ENCODE results near the gene CCDC57. TPM values are rescaled to one million over a fixed set of nuclear protein-coding genes. Genes with fewer than 3 reads are reported as not detected.

The CCDC57 gene
- total RNA-seq, 1 donor from 2014 or later = 57.9 TPM

- H3K4me1 Mint-ChIP-seq (ENCODE audit: unreplicated experiment) = no peaks in the 10 kb centered on the region
- no peak overlapping the region for H3K4me3 Mint-ChIP-seq (ENCODE audit: unreplicated experiment)
- DNase-seq (ENCODE audit: extremely low spot score, unreplicated experiment) = no peak
- peaks cover 25% of the 10 kb centered on the region for H3K36me3 Mint-ChIP-seq (ENCODE audit: unreplicated experiment)
- no peaks in the 10 kb centered on the region for H3K9me3 Mint-ChIP-seq (ENCODE audit: unreplicated experiment)
- H3K27ac Mint-ChIP-seq (ENCODE audit: unreplicated experiment) = no peak overlapping the region
- TF ChIP-seq, protein P1, sequence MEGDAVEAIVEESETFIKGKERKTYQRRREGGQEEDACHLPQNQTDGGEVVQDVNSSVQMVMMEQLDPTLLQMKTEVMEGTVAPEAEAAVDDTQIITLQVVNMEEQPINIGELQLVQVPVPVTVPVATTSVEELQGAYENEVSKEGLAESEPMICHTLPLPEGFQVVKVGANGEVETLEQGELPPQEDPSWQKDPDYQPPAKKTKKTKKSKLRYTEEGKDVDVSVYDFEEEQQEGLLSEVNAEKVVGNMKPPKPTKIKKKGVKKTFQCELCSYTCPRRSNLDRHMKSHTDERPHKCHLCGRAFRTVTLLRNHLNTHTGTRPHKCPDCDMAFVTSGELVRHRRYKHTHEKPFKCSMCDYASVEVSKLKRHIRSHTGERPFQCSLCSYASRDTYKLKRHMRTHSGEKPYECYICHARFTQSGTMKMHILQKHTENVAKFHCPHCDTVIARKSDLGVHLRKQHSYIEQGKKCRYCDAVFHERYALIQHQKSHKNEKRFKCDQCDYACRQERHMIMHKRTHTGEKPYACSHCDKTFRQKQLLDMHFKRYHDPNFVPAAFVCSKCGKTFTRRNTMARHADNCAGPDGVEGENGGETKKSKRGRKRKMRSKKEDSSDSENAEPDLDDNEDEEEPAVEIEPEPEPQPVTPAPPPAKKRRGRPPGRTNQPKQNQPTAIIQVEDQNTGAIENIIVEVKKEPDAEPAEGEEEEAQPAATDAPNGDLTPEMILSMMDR (IDR thresholded peaks at IDR 0.05) = no peak
- H3K27me3 Mint-ChIP-seq (ENCODE audit: unreplicated experiment) = no peaks in the 10 kb centered on the region
Observed at GRCh38 chr17:82127315-82127595, 85.4 kb downstream of the CCDC57 start.

DNA sequence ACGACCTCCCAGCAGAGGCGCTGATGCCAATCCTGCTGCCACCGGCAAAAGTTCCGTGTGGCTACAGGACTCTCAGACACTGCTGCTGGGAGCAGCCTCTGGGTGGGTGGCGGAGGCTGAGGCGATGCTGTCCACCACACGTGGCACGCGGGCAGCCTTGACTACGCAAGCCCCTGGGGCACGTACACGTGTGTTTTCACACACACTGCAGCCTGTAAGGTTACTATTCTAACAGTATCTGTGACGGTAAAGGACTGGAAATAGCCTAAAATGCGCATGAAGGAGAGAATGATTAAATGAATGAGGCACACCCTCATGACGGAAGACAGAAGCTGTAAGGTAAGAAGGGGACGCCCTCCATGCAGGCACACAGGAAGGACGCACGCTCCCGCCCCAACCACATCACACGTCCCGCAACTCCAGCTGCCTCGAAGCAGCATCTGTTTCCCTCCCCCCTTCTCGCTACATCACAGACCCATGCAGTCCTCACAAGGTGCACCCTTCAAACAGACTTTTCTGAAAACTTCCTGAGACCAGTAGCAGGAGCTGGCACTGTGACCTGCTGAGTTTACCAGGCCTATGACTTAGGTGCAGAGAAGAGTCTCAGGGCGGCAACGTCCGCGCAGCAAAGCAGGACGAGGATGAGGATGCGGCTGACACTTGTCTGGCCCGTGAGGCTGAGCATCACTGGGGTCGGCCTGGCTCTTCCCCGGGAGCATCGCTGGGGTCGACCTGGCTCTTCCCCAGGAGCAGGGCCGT lies 85.9 kb downstream of the CCDC57 start:
- Mint-ChIP-seq H3K9me3 (ENCODE audit: unreplicated experiment) (no peaks in the 10 kb centered on the region), H3K27me3 (ENCODE audit: unreplicated experiment) (no peaks in the 10 kb centered on the region), H3K4me3 (ENCODE audit: unreplicated experiment) (no peak overlapping the region), H3K36me3 (ENCODE audit: unreplicated experiment) (peaks cover 25% of the 10 kb centered on the region), H3K27ac (ENCODE audit: unreplicated experiment) (no peak overlapping the region), H3K4me1 (ENCODE audit: unreplicated experiment) (no peaks in the 10 kb centered on the region)
- TF ChIP-seq, protein P1 (IDR thresholded peaks at IDR 0.05) = no peak
- DNase-seq (ENCODE audit: extremely low spot score, unreplicated experiment) = no peak

DNA sequence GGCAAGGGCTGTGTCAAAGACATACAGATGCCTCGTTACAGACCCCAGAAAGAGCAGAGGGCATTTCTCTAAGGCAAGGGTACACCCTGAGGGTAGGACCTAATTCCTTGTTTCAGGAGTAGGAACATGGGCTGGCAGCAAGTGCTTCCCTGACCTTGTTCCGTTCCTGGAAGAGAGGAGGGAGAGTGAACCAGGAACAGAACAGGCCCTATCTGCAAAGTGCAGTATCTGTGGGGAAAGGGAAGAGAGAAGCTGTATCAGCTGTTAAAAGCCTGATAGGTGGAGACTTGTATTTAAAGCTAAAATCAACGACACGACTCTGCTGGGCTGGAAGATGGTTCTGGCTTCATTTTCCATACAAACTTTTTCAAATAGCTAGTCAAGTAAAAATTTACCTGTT lies 88.5 kb downstream of the CCDC57 start:
- H3K4me3 Mint-ChIP-seq (ENCODE audit: unreplicated experiment) = no peak overlapping the region
- TF ChIP-seq, protein P1 (IDR thresholded peaks at IDR 0.05) = no peak
- no peaks in the 10 kb centered on the region for H3K27me3 Mint-ChIP-seq (ENCODE audit: unreplicated experiment)
- DNase-seq (ENCODE audit: extremely low spot score, unreplicated experiment) = no peak
- peaks cover 2% of the 10 kb centered on the region for H3K4me1 Mint-ChIP-seq (ENCODE audit: unreplicated experiment)
- peaks cover 25% of the 10 kb centered on the region for H3K36me3 Mint-ChIP-seq (ENCODE audit: unreplicated experiment)
- no peaks in the 10 kb centered on the region for H3K9me3 Mint-ChIP-seq (ENCODE audit: unreplicated experiment)
- H3K27ac Mint-ChIP-seq (ENCODE audit: unreplicated experiment) = no peak overlapping the region

GRCh38 chr17:82121660-82122629 lies 90.7 kb downstream of the CCDC57 start:
- DNase-seq (ENCODE audit: extremely low spot score, unreplicated experiment) = no peak
- no peaks in the 10 kb centered on the region for H3K27me3 Mint-ChIP-seq (ENCODE audit: unreplicated experiment)
- TF ChIP-seq, protein P1 (IDR thresholded peaks at IDR 0.05) = no peak
- H3K4me1 Mint-ChIP-seq (ENCODE audit: unreplicated experiment) = peaks cover 5% of the 10 kb centered on the region
- H3K4me3 Mint-ChIP-seq (ENCODE audit: unreplicated experiment) = no peak overlapping the region
- H3K9me3 Mint-ChIP-seq (ENCODE audit: unreplicated experiment) = no peaks in the 10 kb centered on the region
- H3K36me3 Mint-ChIP-seq (ENCODE audit: unreplicated experiment) = peaks cover 22% of the 10 kb centered on the region
- H3K27ac Mint-ChIP-seq (ENCODE audit: unreplicated experiment) = no peak overlapping the region

DNA sequence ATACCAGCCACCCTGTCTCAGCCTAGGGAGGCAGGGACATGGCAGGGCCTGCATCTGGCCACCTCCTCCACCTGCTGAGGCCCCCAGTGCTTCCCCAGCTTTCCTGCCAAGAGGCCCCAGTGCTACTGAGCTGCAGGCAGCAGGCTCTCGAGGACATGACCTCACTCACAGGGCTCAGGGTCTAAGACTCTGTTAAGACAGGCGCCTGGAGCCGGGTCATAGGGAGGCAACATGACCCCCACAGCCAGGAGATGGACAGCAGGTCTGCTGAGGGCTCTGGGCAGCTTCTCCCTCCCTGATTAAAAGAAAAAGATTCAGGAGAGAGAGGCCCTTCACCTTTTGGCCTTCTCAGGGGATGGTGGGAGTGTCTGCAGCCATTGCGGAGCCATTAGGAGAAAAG lies 91.4 kb downstream of the CCDC57 start:
- Mint-ChIP-seq H3K4me1 (ENCODE audit: unreplicated experiment) (peaks cover 5% of the 10 kb centered on the region), H3K9me3 (ENCODE audit: unreplicated experiment) (no peaks in the 10 kb centered on the region), H3K27ac (ENCODE audit: unreplicated experiment) (no peak overlapping the region), H3K4me3 (ENCODE audit: unreplicated experiment) (no peak overlapping the region), H3K27me3 (ENCODE audit: unreplicated experiment) (no peaks in the 10 kb centered on the region), H3K36me3 (ENCODE audit: unreplicated experiment) (peaks cover 20% of the 10 kb centered on the region)
- TF ChIP-seq, protein P1 (IDR thresholded peaks at IDR 0.05) = no peak
- no peak for DNase-seq (ENCODE audit: extremely low spot score, unreplicated experiment)
